Sigmoid colon (tissue), 4 donors: ENCODE results near the gene LPIN3.

ENCODE experiments used
- CTCF ChIP-seq, 4 experiments: fragments of 450-650 bp in 3 of 4; fragments of 200-600 bp in 1 of 4; IDR thresholded peaks; one replicate each; pipeline ENCODE4 v1.5.1; 2016 to 2019; ENCODE audit warnings: antibody characterized with exemption in 4 of 4, mild to moderate bottlenecking in 3 of 4, moderate library complexity in 2 of 4
- EP300 ChIP-seq, 4 donors: sonication (generic); formaldehyde crosslinking; IDR thresholded peaks; one replicate each; pipeline ENCODE4 v1.6.1; 2017; ENCODE audit warnings: antibody characterized with exemption in 4 of 4
- POLR2A ChIP-seq, 2 donors: fragments of 450-650 bp; IDR thresholded peaks; one replicate each; pipeline ENCODE4 v1.6.1; 2016; ENCODE audit warnings: antibody characterized with exemption in 2 of 2, mild to moderate bottlenecking in 2 of 2, moderate library complexity in 2 of 2
- POLR2AphosphoS5 ChIP-seq, 4 donors: sonication (generic); formaldehyde crosslinking; IDR thresholded peaks; one replicate each; pipeline ENCODE4 v1.6.1; 2017; ENCODE audit warnings: antibody characterized with exemption in 4 of 4

DNA sequence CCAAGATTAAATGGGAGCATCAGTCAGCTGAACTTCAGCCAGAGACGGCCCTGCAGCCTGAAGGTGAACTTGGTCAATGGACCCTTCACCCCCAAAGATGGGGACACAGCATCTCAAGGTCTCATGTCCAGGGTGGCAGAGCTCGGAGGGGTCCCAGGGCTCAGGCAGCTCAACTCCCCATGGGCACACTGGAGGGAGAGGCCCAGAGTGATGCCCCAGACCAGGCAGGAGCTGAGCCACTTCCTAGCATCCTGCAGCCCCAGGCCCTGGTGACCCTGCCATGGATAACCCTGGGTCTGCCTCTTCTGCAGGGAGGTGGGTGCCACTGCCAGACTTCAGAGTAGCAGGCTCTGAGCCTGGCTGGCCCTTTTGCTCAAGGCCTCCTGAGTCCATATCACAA is 53.5 kb downstream of the LPIN3 start:
- no peak for TF ChIP-seq EP300 (IDR thresholded peaks at IDR 0.05)
- TF ChIP-seq POLR2A (IDR thresholded peaks at IDR 0.05) = no peak
- TF ChIP-seq CTCF (IDR thresholded peaks at IDR 0.05) = no peak
- TF ChIP-seq POLR2AphosphoS5 (IDR thresholded peaks at IDR 0.05) = no peak
